GM19467 (cell line): Measurements from ENCODE around the gene LAMA2.

ENCODE experiments used
- ATAC-seq: cut with Tn5 transposase; IDR thresholded peaks from one replicate; pipeline ENCODE4 v1.9.1; 2021; ENCODE audit warnings: mild to moderate bottlenecking, moderate library complexity; ENCODE audit not compliant: unreplicated experiment

LAMA2 gene

GRCh38 chr6:129344379-129344778 lies 461.4 kb downstream of the LAMA2 start:
- no peak for ATAC-seq

GRCh38 chr6:129345890-129346289 lies 463.0 kb downstream of the LAMA2 start:
- ATAC-seq: no peak

GRCh38 chr6:129346964-129347363 lies 464.0 kb downstream of the LAMA2 start:
- no peak for ATAC-seq

GRCh38 chr6:129350278-129350677 lies 467.3 kb downstream of the LAMA2 start:
- ATAC-seq: no peak

GRCh38 chr6:129351807-129352206 lies 468.9 kb downstream of the LAMA2 start:
- no peak for ATAC-seq

GRCh38 chr6:129353067-129353466 lies 470.1 kb downstream of the LAMA2 start:
- ATAC-seq: no peak

- no peak for ATAC-seq
Measured at GRCh38 chr6:129356129-129356528, 473.2 kb downstream of the LAMA2 start.

GRCh38 chr6:129359811-129360681 lies 477.1 kb downstream of the LAMA2 start:
- ATAC-seq: no peak

- ATAC-seq: no peak
Measured at GRCh38 chr6:129360682-129360955, 477.7 kb downstream of the LAMA2 start.

- ATAC-seq: no peak
Measured at GRCh38 chr6:129364037-129364436, 481.1 kb downstream of the LAMA2 start.

- ATAC-seq: no peak
Measured at GRCh38 chr6:129364767-129365166, 481.8 kb downstream of the LAMA2 start.

- no peak for ATAC-seq
Measured at GRCh38 chr6:129368076-129368475, 485.1 kb downstream of the LAMA2 start.

- ATAC-seq: no peak
Measured at GRCh38 chr6:129368970-129369369, 486.0 kb downstream of the LAMA2 start.

- no peak for ATAC-seq
Measured at GRCh38 chr6:129369737-129370136, 486.8 kb downstream of the LAMA2 start.

- no peak for ATAC-seq
Measured at GRCh38 chr6:129370268-129370916, 487.5 kb downstream of the LAMA2 start.

GRCh38 chr6:129381885-129382284 lies 498.9 kb downstream of the LAMA2 start:
- no peak for ATAC-seq

- no peak for ATAC-seq
Measured at GRCh38 chr6:129382916-129383315, 500.0 kb downstream of the LAMA2 start.

- ATAC-seq: no peak
Measured at GRCh38 chr6:129385117-129385516, 502.2 kb downstream of the LAMA2 start.

- no peak for ATAC-seq
Measured at GRCh38 chr6:129390900-129391299, 508.0 kb downstream of the LAMA2 start.

GRCh38 chr6:129393654-129394053 lies 510.7 kb downstream of the LAMA2 start:
- no peak for ATAC-seq

GRCh38 chr6:129398764-129399163 lies 515.8 kb downstream of the LAMA2 start:
- no peak for ATAC-seq

- ATAC-seq: no peak
Measured at GRCh38 chr6:129402244-129402643, 519.3 kb downstream of the LAMA2 start.

- ATAC-seq: no peak
Measured at GRCh38 chr6:129411092-129411491, 528.2 kb downstream of the LAMA2 start.
